GM10248 (cell line): ENCODE measurements around the gene TXNRD2.

Experiments used
- CTCF ChIA-PET: fragments of 300-600 bp; sonication (Branson Sonifier 250); formaldehyde crosslinking; extraction: SDS; loops from one replicate; lab custom pipeline; 2021; ENCODE audit warnings: antibody characterized with exemption; lab: Yijun Ruan, JAX
- POLR2A ChIA-PET: fragments of 350-650 bp; sonication (Branson Sonifier 250); formaldehyde crosslinking; extraction: SDS; loops from one replicate; lab custom pipeline; 2020; ENCODE audit warnings: antibody characterized with exemption; lab: Yijun Ruan, JAX
- DNase-seq: peaks from one replicate; pipeline ENCODE4 v3.0.0; 2012; ENCODE audit errors: extremely low spot score
- CTCF ChIP-seq: IDR thresholded peaks from 2 replicates; pipeline ENCODE4 v1.5.1; 2012; ENCODE audit warnings: mild to moderate bottlenecking, low read depth; ENCODE audit errors: extremely low read depth, missing control alignments, control extremely low read depth

TXNRD2 gene

GRCh38 chr22:19853879-19854777 lies 87.5 kb downstream of the TXNRD2 start:
- no peak for TF ChIP-seq CTCF
- CTCF ChIA-PET, result no interaction called here
- POLR2A ChIA-PET, result no interaction called here
- DNase-seq, result peak; percentile 47

- TF ChIP-seq CTCF, result no peak
- peak; percentile 13 for DNase-seq
- ChIA-PET CTCF (no interaction called here), POLR2A (no interaction called here)
These were observed 88.3 kb downstream of the TXNRD2 start for GRCh38 chr22:19853058-19853878.

GRCh38 chr22:19852177-19852781 lies 89.3 kb downstream of the TXNRD2 start:
- POLR2A ChIA-PET, result no interaction called here
- DNase-seq, result no peak
- CTCF ChIA-PET, result interaction anchor here (1.3 kb wide), 2 partner anchors 9 to 32 kb away, joined by 4 read pairs; no protein-coding TSS in a partner anchor
- TF ChIP-seq CTCF, result no peak

- POLR2A ChIA-PET, result no interaction called here
- no peak for DNase-seq
- TF ChIP-seq CTCF, result no peak
- CTCF ChIA-PET, result interaction anchor here (1.1 to 2.0 kb wide), 4 partner anchors 10 to 59 kb away, joined by 3 to 8 read pairs (median 4); no protein-coding TSS in a partner anchor
These were observed 90.1 kb downstream of the TXNRD2 start for GRCh38 chr22:19851291-19852176.

- ChIA-PET POLR2A (no interaction called here), CTCF (interaction anchor here (0.9 to 2.0 kb wide), 4 partner anchors 11 to 120 kb away, joined by 3 to 8 read pairs (median 4); no protein-coding TSS in a partner anchor)
- no peak for TF ChIP-seq CTCF
- no peak for DNase-seq
These were observed 90.9 kb downstream of the TXNRD2 start for GRCh38 chr22:19850763-19851109.
